Measurements from ENCODE around the gene CLCNKA. TPM values are rescaled to one million over a fixed set of nuclear protein-coding genes. Genes with fewer than 3 reads are reported as not detected.

The CLCNKA gene
- total RNA-seq, 1 experiment from 2014 or later, result 1.5 TPM

DNA sequence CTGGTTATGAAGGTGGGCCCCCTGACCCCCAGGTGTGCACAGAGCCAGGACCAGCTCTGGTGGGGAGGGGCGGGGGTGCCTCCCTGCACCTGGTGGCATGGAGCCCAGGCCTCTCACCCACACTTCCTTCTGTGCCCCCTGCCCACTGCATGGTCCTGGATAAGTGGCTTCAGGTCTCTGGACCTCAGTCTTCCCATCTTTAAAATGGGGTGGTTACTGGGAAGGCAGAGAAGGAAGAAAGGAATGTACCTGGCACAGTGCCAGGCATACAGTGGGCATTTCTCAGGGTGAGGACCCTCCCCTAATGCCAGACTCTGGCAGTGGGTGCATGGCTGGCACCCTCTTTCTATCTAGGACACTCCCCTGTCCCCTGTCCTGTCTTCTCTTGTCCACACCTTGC lies 7.5 kb downstream of the CLCNKA start (continued):
- TF ChIP-seq CDX4 (CRISPR knock-in tag; IDR thresholded peaks at IDR 0.05; ENCODE audit: borderline replicate concordance), result no peak
- TF ChIP-seq ZNF425 (CRISPR knock-in tag; conservative IDR thresholded peaks at IDR 0.05), result no peak
- TF ChIP-seq GABPB1 (CRISPR knock-in tag; IDR thresholded peaks at IDR 0.05), result no peak
- TF ChIP-seq ZBTB43 (CRISPR knock-in tag; IDR thresholded peaks at IDR 0.05), result no peak
- no peak for TF ChIP-seq ELF4 (CRISPR knock-in tag; IDR thresholded peaks at IDR 0.05; ENCODE audit: low read depth)
- TF ChIP-seq, protein P1, sequence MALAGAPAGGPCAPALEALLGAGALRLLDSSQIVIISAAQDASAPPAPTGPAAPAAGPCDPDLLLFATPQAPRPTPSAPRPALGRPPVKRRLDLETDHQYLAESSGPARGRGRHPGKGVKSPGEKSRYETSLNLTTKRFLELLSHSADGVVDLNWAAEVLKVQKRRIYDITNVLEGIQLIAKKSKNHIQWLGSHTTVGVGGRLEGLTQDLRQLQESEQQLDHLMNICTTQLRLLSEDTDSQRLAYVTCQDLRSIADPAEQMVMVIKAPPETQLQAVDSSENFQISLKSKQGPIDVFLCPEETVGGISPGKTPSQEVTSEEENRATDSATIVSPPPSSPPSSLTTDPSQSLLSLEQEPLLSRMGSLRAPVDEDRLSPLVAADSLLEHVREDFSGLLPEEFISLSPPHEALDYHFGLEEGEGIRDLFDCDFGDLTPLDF (CRISPR knock-in tag; IDR thresholded peaks at IDR 0.05), result no peak

- Mint-ChIP-seq H3K27ac (no peak overlapping the region), H3K36me3 (no peaks in the 10 kb centered on the region), H3K4me1 (peaks cover 21% of the 10 kb centered on the region), H3K4me3 (no peak overlapping the region), H3K27me3 (ENCODE audit: low read depth) (peaks cover 8% of the 10 kb centered on the region; the same call in 1 of the 2 replicates), H3K9me3 (no peaks in the 10 kb centered on the region)
- POLR2A ChIA-PET, result no interaction called here
- DNase-seq (ENCODE audit: low spot score) (no peak), ATAC-seq (no peak)
- CTCF ChIA-PET, result interaction anchor here (0.6 to 3.1 kb wide), 10 partner anchors 11 to 47 kb away, joined by 3 to 24 read pairs (median 4); partner anchors contain the start of genes FAM131C and HSPB7
- TF ChIP-seq, protein P2, sequence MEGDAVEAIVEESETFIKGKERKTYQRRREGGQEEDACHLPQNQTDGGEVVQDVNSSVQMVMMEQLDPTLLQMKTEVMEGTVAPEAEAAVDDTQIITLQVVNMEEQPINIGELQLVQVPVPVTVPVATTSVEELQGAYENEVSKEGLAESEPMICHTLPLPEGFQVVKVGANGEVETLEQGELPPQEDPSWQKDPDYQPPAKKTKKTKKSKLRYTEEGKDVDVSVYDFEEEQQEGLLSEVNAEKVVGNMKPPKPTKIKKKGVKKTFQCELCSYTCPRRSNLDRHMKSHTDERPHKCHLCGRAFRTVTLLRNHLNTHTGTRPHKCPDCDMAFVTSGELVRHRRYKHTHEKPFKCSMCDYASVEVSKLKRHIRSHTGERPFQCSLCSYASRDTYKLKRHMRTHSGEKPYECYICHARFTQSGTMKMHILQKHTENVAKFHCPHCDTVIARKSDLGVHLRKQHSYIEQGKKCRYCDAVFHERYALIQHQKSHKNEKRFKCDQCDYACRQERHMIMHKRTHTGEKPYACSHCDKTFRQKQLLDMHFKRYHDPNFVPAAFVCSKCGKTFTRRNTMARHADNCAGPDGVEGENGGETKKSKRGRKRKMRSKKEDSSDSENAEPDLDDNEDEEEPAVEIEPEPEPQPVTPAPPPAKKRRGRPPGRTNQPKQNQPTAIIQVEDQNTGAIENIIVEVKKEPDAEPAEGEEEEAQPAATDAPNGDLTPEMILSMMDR (IDR thresholded peaks at IDR 0.05), result no peak
- TF ChIP-seq, protein P3, sequence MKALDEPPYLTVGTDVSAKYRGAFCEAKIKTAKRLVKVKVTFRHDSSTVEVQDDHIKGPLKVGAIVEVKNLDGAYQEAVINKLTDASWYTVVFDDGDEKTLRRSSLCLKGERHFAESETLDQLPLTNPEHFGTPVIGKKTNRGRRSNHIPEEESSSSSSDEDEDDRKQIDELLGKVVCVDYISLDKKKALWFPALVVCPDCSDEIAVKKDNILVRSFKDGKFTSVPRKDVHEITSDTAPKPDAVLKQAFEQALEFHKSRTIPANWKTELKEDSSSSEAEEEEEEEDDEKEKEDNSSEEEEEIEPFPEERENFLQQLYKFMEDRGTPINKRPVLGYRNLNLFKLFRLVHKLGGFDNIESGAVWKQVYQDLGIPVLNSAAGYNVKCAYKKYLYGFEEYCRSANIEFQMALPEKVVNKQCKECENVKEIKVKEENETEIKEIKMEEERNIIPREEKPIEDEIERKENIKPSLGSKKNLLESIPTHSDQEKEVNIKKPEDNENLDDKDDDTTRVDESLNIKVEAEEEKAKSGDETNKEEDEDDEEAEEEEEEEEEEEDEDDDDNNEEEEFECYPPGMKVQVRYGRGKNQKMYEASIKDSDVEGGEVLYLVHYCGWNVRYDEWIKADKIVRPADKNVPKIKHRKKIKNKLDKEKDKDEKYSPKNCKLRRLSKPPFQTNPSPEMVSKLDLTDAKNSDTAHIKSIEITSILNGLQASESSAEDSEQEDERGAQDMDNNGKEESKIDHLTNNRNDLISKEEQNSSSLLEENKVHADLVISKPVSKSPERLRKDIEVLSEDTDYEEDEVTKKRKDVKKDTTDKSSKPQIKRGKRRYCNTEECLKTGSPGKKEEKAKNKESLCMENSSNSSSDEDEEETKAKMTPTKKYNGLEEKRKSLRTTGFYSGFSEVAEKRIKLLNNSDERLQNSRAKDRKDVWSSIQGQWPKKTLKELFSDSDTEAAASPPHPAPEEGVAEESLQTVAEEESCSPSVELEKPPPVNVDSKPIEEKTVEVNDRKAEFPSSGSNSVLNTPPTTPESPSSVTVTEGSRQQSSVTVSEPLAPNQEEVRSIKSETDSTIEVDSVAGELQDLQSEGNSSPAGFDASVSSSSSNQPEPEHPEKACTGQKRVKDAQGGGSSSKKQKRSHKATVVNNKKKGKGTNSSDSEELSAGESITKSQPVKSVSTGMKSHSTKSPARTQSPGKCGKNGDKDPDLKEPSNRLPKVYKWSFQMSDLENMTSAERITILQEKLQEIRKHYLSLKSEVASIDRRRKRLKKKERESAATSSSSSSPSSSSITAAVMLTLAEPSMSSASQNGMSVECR (CRISPR knock-in tag; IDR thresholded peaks at IDR 0.05; ENCODE audit: borderline replicate concordance), result no peak
- no peak for TF ChIP-seq MYBL2 (CRISPR knock-in tag; IDR thresholded peaks at IDR 0.05)
- TF ChIP-seq, protein P4, sequence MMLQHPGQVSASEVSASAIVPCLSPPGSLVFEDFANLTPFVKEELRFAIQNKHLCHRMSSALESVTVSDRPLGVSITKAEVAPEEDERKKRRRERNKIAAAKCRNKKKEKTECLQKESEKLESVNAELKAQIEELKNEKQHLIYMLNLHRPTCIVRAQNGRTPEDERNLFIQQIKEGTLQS (CRISPR knock-in tag; conservative IDR thresholded peaks at IDR 0.05), result no peak
- TF ChIP-seq, protein P5, sequence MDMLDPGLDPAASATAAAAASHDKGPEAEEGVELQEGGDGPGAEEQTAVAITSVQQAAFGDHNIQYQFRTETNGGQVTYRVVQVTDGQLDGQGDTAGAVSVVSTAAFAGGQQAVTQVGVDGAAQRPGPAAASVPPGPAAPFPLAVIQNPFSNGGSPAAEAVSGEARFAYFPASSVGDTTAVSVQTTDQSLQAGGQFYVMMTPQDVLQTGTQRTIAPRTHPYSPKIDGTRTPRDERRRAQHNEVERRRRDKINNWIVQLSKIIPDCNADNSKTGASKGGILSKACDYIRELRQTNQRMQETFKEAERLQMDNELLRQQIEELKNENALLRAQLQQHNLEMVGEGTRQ (CRISPR knock-in tag; IDR thresholded peaks at IDR 0.05), result no peak
Measured at GRCh38 chr1:16031551-16031950, 9.7 kb downstream of the CLCNKA start.
